Bronchial epithelial cell (primary cell): ENCODE data around the gene MYO1E. TPM values are rescaled to one million over a fixed set of nuclear protein-coding genes. Genes with fewer than 3 reads are reported as not detected.

Source experiments
- DNase-seq: peaks from one replicate; pipeline ENCODE4 v3.0.0-alpha.2; 2010; ENCODE audit warnings: low read depth
- FAIRE-seq: peaks from 2 replicates; lab custom pipeline; 2011; peaks lifted over from hg19 to GRCh38; lab: Jason Lieb, UNC
- H3K27me3 ChIP-seq: 2 replicates; pipeline ENCODE4 v1.5.1; 2011; ENCODE audit warnings: low read length; ENCODE audit not compliant: control insufficient read depth, insufficient read depth
- H3K36me3 ChIP-seq: 2 replicates; pipeline ENCODE4 v1.5.1; 2011; ENCODE audit warnings: low read length; ENCODE audit not compliant: control insufficient read depth, insufficient read depth
- H3K4me3 ChIP-seq: 2 replicates; pipeline ENCODE4 v1.5.1; 2011; ENCODE audit warnings: mild to moderate bottlenecking, low read depth, low read length, control low read depth
- CTCF ChIP-seq: IDR thresholded peaks from 2 replicates; pipeline ENCODE4 v1.5.1; 2011; ENCODE audit warnings: mild to moderate bottlenecking, moderate library complexity, low read length, control low read depth, inconsistent platforms; ENCODE audit not compliant: insufficient read depth, severe bottlenecking
- total RNA-seq: library from RNA; depleted of rRNA; stranded (reverse); fragments of >200 nt; gene quantifications from 2 replicates; pipeline ENCODE4 v1.2.1, GENCODE V29; 2014

Gene MYO1E
- total RNA-seq, 1 donor from 2014 or later: 71.9 TPM

- Histone ChIP-seq H3K27me3 (no peaks in the 10 kb centered on the region), H3K36me3 (peaks cover 3% of the 10 kb centered on the region), H3K4me3 (no peak overlapping the region)
- no peak for FAIRE-seq
- TF ChIP-seq CTCF: no peak
- DNase-seq: no peak
Observed at GRCh38 chr15:59245559-59245958, 127.1 kb downstream of the MYO1E start.

DNA sequence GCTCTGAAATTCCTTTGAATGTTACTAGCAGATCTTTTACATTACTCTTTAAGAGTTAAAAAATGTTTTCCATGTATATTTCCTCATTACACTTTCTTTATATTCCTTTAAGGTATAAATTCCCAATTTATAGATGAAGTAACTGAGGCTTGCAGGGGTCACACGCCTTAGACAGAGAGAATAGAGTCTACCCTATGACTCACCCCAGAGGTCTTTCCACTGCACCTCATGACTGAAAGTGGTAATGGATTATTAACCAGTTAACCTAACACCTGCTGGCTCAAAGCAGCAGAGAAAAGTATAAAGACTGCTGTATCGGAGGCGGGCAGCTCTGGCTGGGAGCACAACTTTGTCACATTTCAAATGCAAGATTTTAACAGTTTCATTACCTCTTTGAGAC, 128.3 kb downstream of the MYO1E start:
- peaks cover 1% of the 10 kb centered on the region for H3K36me3 ChIP-seq
- FAIRE-seq (no peak), DNase-seq (no peak)
- TF ChIP-seq CTCF: no peak
- H3K4me3 ChIP-seq: no peak overlapping the region
- no peaks in the 10 kb centered on the region for H3K27me3 ChIP-seq

DNA sequence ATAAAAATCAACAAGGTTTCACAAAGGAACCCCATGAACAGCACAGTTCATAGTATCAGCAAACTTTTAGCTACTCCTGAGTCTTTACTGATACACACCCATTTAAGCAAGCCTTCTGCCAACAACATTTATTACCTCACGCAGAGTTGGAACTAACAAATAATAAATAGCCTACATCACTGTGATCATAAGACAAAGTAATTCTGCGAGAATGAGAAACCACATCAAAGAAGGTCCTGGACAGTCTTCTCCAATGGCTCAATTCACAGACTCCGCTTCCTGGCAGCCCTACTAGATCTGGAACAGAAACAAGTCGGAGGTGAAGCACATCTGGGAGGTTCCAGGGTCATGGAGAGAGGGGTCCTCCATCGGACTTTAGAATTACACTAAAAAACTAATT, 129.0 kb downstream of the MYO1E start:
- FAIRE-seq: no peak
- TF ChIP-seq CTCF: no peak
- H3K4me3 ChIP-seq: no peak overlapping the region

GRCh38 chr15:59242649-59243048, 130.0 kb downstream of the MYO1E start:
- FAIRE-seq (no peak), DNase-seq (no peak)
- no peak for TF ChIP-seq CTCF
- Histone ChIP-seq H3K36me3 (peaks cover 1% of the 10 kb centered on the region), H3K4me3 (no peak overlapping the region), H3K27me3 (no peaks in the 10 kb centered on the region)

More for the DNA sequence above, 129.0 kb downstream of the MYO1E start:
- Histone ChIP-seq H3K36me3 (peaks cover 1% of the 10 kb centered on the region), H3K27me3 (no peaks in the 10 kb centered on the region)
- no peak for DNase-seq

- TF ChIP-seq CTCF: no peak
- FAIRE-seq (no peak), DNase-seq (no peak)
- Histone ChIP-seq H3K36me3 (peaks cover 1% of the 10 kb centered on the region), H3K4me3 (no peak overlapping the region), H3K27me3 (no peaks in the 10 kb centered on the region)
Observed at GRCh38 chr15:59240036-59240435, 132.6 kb downstream of the MYO1E start.

GRCh38 chr15:59237924-59238331, 134.7 kb downstream of the MYO1E start:
- no peak for FAIRE-seq
- no peaks in the 10 kb centered on the region for H3K27me3 ChIP-seq
- H3K36me3 ChIP-seq: peaks cover 1% of the 10 kb centered on the region

More at GRCh38 chr15:59237924-59238331, 134.7 kb downstream of the MYO1E start:
- no peak overlapping the region for H3K4me3 ChIP-seq
- peak; percentile 22 for DNase-seq
- no peak for TF ChIP-seq CTCF
